ENCODE measurements around the gene SPRED2. TPM values are rescaled to one million over a fixed set of nuclear protein-coding genes. Genes with fewer than 3 reads are reported as not detected.

Gene SPRED2
- polyA plus RNA-seq, 1 donor from 2014 or later: 5.3 TPM

DNA sequence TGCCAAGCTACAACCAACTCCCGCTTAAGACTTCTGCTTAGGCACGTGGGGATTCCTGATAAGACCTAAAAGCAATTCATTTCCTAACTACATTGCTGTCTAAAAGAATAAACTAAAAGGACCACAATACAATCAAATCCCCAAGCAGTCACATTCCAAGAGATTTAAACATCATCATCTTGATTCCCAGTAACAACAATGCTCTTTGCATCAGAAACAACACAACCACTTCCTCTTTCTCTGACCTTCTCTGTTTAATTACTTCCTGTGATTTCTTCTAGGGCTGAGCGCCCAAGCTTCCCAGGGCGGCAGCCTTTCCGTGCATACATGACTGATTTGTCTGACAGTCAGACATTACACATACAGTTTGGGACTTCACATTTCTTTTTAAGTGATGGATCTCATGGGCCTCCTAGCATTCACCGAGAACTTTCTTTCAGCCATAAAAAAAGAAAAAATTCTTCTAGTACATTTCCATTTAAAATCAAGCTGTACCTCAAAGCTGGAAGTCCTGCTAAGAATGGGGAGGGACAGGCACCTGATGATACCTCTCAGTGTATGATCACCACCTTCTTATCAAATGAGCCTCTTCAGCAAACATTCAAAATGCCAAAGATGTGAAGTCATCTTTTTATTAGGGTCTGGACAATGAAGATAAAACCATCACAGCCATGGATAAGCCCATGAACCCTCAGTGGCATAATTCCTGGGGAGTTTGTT, 11.5 kb downstream of the SPRED2 start:
- Histone ChIP-seq H3K4me2 (ENCODE audit: low read length) (no peak overlapping the region), H3K9me2 (ENCODE audit: insufficient read depth, low read length) (no peaks in the 10 kb centered on the region), H3K4me3 (ENCODE audit: low read length) (peak overlapping the region; percentile 27), H3K9me3 (ENCODE audit: low read length) (no peaks in the 10 kb centered on the region), H3F3A (ENCODE audit: insufficient read depth, low read length, poor library complexity, severe bottlenecking) (no peaks in the 10 kb centered on the region), H4K20me1 (ENCODE audit: insufficient read depth) (no peaks in the 10 kb centered on the region), H3K27me3 (ENCODE audit: insufficient read depth, low read depth, low read length) (no peaks in the 10 kb centered on the region), H3K79me2 (replicated peaks; ENCODE audit: insufficient read depth, low read length) (peaks cover 63% of the 10 kb centered on the region), H2AFZ (ENCODE audit: low read depth, low read length) (no peak overlapping the region), H3K9ac (ENCODE audit: low read length) (no peak overlapping the region), H3K27ac (ENCODE audit: low read length) (no peak overlapping the region), H3K36me3 (ENCODE audit: insufficient read depth, low read length) (no peaks in the 10 kb centered on the region)
- no peak for TF ChIP-seq EP300 (conservative IDR thresholded peaks at IDR 0.05; ENCODE audit: poor library complexity, severe bottlenecking)

DNA sequence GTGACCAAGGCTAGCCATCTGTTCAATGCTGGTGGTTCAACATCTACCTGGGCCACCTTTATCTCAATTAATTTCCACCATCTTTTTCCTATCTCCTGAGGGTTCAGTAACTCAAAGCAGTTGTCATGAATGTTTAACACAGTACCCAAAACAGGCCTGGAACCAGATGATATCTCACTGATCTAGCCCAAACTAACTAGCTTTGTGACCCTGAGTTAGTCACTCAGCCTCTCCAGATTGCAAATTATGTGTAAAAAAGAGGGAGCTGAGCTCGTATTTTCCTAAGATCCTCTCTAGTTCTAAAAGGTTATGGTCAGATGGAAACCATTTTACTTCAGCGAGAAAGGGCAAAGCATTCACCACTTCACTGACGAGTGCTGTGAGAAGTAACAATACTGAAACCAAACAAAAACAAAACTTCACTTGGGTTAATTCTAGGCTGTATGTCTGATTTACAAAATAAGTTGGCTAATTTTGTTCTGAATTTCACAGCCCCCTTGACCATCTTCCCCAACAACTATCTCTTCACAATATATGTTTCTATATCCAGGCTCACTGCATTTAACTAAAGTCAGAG, 14.8 kb downstream of the SPRED2 start:
- no peak for TF ChIP-seq SMC3 (conservative IDR thresholded peaks at IDR 0.05; ENCODE audit: poor library complexity)
- TF ChIP-seq, protein P1, sequence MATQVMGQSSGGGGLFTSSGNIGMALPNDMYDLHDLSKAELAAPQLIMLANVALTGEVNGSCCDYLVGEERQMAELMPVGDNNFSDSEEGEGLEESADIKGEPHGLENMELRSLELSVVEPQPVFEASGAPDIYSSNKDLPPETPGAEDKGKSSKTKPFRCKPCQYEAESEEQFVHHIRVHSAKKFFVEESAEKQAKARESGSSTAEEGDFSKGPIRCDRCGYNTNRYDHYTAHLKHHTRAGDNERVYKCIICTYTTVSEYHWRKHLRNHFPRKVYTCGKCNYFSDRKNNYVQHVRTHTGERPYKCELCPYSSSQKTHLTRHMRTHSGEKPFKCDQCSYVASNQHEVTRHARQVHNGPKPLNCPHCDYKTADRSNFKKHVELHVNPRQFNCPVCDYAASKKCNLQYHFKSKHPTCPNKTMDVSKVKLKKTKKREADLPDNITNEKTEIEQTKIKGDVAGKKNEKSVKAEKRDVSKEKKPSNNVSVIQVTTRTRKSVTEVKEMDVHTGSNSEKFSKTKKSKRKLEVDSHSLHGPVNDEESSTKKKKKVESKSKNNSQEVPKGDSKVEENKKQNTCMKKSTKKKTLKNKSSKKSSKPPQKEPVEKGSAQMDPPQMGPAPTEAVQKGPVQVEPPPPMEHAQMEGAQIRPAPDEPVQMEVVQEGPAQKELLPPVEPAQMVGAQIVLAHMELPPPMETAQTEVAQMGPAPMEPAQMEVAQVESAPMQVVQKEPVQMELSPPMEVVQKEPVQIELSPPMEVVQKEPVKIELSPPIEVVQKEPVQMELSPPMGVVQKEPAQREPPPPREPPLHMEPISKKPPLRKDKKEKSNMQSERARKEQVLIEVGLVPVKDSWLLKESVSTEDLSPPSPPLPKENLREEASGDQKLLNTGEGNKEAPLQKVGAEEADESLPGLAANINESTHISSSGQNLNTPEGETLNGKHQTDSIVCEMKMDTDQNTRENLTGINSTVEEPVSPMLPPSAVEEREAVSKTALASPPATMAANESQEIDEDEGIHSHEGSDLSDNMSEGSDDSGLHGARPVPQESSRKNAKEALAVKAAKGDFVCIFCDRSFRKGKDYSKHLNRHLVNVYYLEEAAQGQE (IDR thresholded peaks at IDR 0.05; ENCODE audit: borderline replicate concordance): no peak
- no peak for TF ChIP-seq TAF1 (IDR thresholded peaks at IDR 0.05; ENCODE audit: low read depth)
- TF ChIP-seq EP300 (conservative IDR thresholded peaks at IDR 0.05; ENCODE audit: poor library complexity, severe bottlenecking): no peak
- no peak for TF ChIP-seq POLR2AphosphoS5 (IDR thresholded peaks at IDR 0.05)
- no peak for TF ChIP-seq RAD21 (conservative IDR thresholded peaks at IDR 0.05)
- TF ChIP-seq MXI1 (conservative IDR thresholded peaks at IDR 0.05; ENCODE audit: poor library complexity, severe bottlenecking): no peak
- H3K79me2 ChIP-seq (replicated peaks; ENCODE audit: insufficient read depth, low read length): peaks cover 33% of the 10 kb centered on the region

DNA sequence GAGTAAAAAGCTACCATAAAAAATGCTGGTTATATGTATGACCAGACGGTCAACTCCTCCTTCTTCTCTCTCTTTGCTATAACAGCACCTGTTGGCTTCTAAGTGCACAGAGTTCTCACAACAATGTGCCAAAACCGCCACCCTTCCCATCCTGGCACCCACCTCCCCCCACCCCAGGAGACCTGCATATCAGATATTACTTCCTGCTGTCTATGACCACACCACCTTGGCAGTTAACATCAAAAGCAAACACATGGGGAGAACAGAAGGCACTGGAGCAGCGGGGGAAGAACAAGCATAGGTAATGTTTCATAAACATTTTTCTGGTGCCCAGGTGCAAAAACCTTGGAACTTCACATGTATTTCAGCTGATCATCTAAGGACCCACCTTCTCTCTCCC, 15.5 kb downstream of the SPRED2 start:
- H3F3A ChIP-seq (ENCODE audit: insufficient read depth, low read length, poor library complexity, severe bottlenecking): no peaks in the 10 kb centered on the region
- no peaks in the 10 kb centered on the region for H3K27me3 ChIP-seq (ENCODE audit: insufficient read depth, low read depth, low read length)
- no peak overlapping the region for H3K4me2 ChIP-seq (ENCODE audit: low read length)
- no peaks in the 10 kb centered on the region for H3K9me2 ChIP-seq (ENCODE audit: insufficient read depth, low read length)
- no peaks in the 10 kb centered on the region for H3K36me3 ChIP-seq (ENCODE audit: insufficient read depth, low read length)
- H4K20me1 ChIP-seq (ENCODE audit: insufficient read depth): no peaks in the 10 kb centered on the region
- no peak overlapping the region for H2AFZ ChIP-seq (ENCODE audit: low read depth, low read length)
- H3K79me2 ChIP-seq (replicated peaks; ENCODE audit: insufficient read depth, low read length): peaks cover 28% of the 10 kb centered on the region
- H3K4me3 ChIP-seq (ENCODE audit: low read length): no peak overlapping the region
- no peak overlapping the region for H3K9ac ChIP-seq (ENCODE audit: low read length)
- TF ChIP-seq EP300 (conservative IDR thresholded peaks at IDR 0.05; ENCODE audit: poor library complexity, severe bottlenecking) (no peak), POLR2AphosphoS5 (IDR thresholded peaks at IDR 0.05) (no peak), SMC3 (conservative IDR thresholded peaks at IDR 0.05; ENCODE audit: poor library complexity) (no peak), MXI1 (conservative IDR thresholded peaks at IDR 0.05; ENCODE audit: poor library complexity, severe bottlenecking) (no peak), TAF1 (IDR thresholded peaks at IDR 0.05; ENCODE audit: low read depth) (no peak)
- TF ChIP-seq, protein P2, sequence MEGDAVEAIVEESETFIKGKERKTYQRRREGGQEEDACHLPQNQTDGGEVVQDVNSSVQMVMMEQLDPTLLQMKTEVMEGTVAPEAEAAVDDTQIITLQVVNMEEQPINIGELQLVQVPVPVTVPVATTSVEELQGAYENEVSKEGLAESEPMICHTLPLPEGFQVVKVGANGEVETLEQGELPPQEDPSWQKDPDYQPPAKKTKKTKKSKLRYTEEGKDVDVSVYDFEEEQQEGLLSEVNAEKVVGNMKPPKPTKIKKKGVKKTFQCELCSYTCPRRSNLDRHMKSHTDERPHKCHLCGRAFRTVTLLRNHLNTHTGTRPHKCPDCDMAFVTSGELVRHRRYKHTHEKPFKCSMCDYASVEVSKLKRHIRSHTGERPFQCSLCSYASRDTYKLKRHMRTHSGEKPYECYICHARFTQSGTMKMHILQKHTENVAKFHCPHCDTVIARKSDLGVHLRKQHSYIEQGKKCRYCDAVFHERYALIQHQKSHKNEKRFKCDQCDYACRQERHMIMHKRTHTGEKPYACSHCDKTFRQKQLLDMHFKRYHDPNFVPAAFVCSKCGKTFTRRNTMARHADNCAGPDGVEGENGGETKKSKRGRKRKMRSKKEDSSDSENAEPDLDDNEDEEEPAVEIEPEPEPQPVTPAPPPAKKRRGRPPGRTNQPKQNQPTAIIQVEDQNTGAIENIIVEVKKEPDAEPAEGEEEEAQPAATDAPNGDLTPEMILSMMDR (IDR thresholded peaks at IDR 0.05; ENCODE audit: poor library complexity, severe bottlenecking): no peak
- TF ChIP-seq, protein P1 (IDR thresholded peaks at IDR 0.05; ENCODE audit: borderline replicate concordance): no peak
- H3K9me3 ChIP-seq (ENCODE audit: low read length): no peaks in the 10 kb centered on the region
- H3K27ac ChIP-seq (ENCODE audit: low read length): no peak overlapping the region

More for the DNA sequence above, 14.8 kb downstream of the SPRED2 start:
- Histone ChIP-seq H3K27ac (ENCODE audit: low read length) (no peak overlapping the region), H4K20me1 (ENCODE audit: insufficient read depth) (no peaks in the 10 kb centered on the region), H3K4me3 (ENCODE audit: low read length) (no peak overlapping the region), H3K9ac (ENCODE audit: low read length) (no peak overlapping the region), H3K9me2 (ENCODE audit: insufficient read depth, low read length) (no peaks in the 10 kb centered on the region), H3F3A (ENCODE audit: insufficient read depth, low read length, poor library complexity, severe bottlenecking) (no peaks in the 10 kb centered on the region), H2AFZ (ENCODE audit: low read depth, low read length) (no peak overlapping the region), H3K36me3 (ENCODE audit: insufficient read depth, low read length) (no peaks in the 10 kb centered on the region), H3K27me3 (ENCODE audit: insufficient read depth, low read depth, low read length) (no peaks in the 10 kb centered on the region), H3K9me3 (ENCODE audit: low read length) (no peaks in the 10 kb centered on the region), H3K4me2 (ENCODE audit: low read length) (no peak overlapping the region)
